Mesendoderm (in vitro differentiated cells): Measurements from ENCODE around the gene TBC1D10B.

ENCODE experiments used
- DNase-seq: peaks from one replicate; pipeline ENCODE4 v3.0.0; 2013
- H2AK5ac ChIP-seq: 2 replicates; pipeline ENCODE4 v1.6.1; 2013; ENCODE audit warnings: low read length, inconsistent platforms
- H2BK120ac ChIP-seq: 2 replicates; pipeline ENCODE4 v1.6.1; 2013; ENCODE audit warnings: low read depth, mild to moderate bottlenecking, low read length, moderate library complexity, mixed read lengths
- H2BK15ac ChIP-seq: replicated peaks from 2 replicates; pipeline ENCODE4 v1.6.1; 2013; ENCODE audit warnings: low read depth, mild to moderate bottlenecking, moderate library complexity
- H2BK5ac ChIP-seq: 2 replicates; pipeline ENCODE4 v1.6.1; 2013; ENCODE audit warnings: low read length, inconsistent platforms
- H3K18ac ChIP-seq: 2 replicates; pipeline ENCODE4 v1.6.1; 2013; ENCODE audit warnings: mild to moderate bottlenecking, low read length, mixed read lengths
- H3K23ac ChIP-seq: one replicate; pipeline ENCODE4 v1.6.1; 2013; ENCODE audit warnings: low read length
- H3K27ac ChIP-seq: 2 replicates; pipeline ENCODE4 v1.5.1; 2013; ENCODE audit warnings: low read depth, mild to moderate bottlenecking, inconsistent platforms, low read length, moderate library complexity
- H3K27me3 ChIP-seq: 2 replicates; pipeline ENCODE4 v1.6.1; 2013; ENCODE audit warnings: low read length, control low read depth, mild to moderate bottlenecking, inconsistent platforms; ENCODE audit not compliant: insufficient read depth, poor library complexity
- H3K36me3 ChIP-seq: 2 replicates; pipeline ENCODE4 v1.6.1; 2013; ENCODE audit warnings: low read length, inconsistent platforms; ENCODE audit not compliant: control insufficient read depth, insufficient read depth
- H3K4ac ChIP-seq: one replicate; pipeline ENCODE4 v1.6.1; 2013; ENCODE audit warnings: low read depth, mild to moderate bottlenecking, low read length, moderate library complexity
- H3K4me1 ChIP-seq: 2 replicates; pipeline ENCODE4 v1.6.1; 2013; ENCODE audit warnings: low read depth, low read length, inconsistent platforms; ENCODE audit not compliant: control insufficient read depth
- H3K4me2 ChIP-seq: 2 replicates; pipeline ENCODE4 v1.6.1; 2013; ENCODE audit warnings: low read length
- H3K4me3 ChIP-seq: 2 replicates; pipeline ENCODE4 v1.5.1; 2013; ENCODE audit warnings: mild to moderate bottlenecking, low read length
- H3K56ac ChIP-seq: one replicate; pipeline ENCODE4 v1.6.1; 2013; ENCODE audit warnings: low read length
- H3K79me1 ChIP-seq: 2 replicates; pipeline ENCODE4 v1.6.1; 2013; ENCODE audit warnings: low read length, inconsistent platforms
- H3K79me2 ChIP-seq: 2 replicates; pipeline ENCODE4 v1.6.1; 2013; ENCODE audit warnings: mild to moderate bottlenecking, low read length; ENCODE audit not compliant: control insufficient read depth, insufficient read depth
- H3K9ac ChIP-seq: 2 replicates; pipeline ENCODE4 v1.6.1; 2013; ENCODE audit warnings: low read length, inconsistent platforms
- H4K5ac ChIP-seq: one replicate; pipeline ENCODE4 v1.6.1; 2013; ENCODE audit warnings: low read length
- H4K8ac ChIP-seq: one replicate; pipeline ENCODE4 v1.6.1; 2013; ENCODE audit warnings: low read depth, mild to moderate bottlenecking, control low read depth, low read length, moderate library complexity
- WGBS: extraction: QIAGEN DNeasy Blood & Tissue Kit; methylation state at CpG from one replicate; pipeline ENCODE4 v1.1.7; 2013; ENCODE audit warnings: low lambda C conversion rate, missing lambda C conversion rate; ENCODE audit not compliant: insufficient coverage; ENCODE audit errors: extremely low coverage; 5-methylcytosine and 5-hydroxymethylcytosine counted together

TBC1D10B gene

DNA sequence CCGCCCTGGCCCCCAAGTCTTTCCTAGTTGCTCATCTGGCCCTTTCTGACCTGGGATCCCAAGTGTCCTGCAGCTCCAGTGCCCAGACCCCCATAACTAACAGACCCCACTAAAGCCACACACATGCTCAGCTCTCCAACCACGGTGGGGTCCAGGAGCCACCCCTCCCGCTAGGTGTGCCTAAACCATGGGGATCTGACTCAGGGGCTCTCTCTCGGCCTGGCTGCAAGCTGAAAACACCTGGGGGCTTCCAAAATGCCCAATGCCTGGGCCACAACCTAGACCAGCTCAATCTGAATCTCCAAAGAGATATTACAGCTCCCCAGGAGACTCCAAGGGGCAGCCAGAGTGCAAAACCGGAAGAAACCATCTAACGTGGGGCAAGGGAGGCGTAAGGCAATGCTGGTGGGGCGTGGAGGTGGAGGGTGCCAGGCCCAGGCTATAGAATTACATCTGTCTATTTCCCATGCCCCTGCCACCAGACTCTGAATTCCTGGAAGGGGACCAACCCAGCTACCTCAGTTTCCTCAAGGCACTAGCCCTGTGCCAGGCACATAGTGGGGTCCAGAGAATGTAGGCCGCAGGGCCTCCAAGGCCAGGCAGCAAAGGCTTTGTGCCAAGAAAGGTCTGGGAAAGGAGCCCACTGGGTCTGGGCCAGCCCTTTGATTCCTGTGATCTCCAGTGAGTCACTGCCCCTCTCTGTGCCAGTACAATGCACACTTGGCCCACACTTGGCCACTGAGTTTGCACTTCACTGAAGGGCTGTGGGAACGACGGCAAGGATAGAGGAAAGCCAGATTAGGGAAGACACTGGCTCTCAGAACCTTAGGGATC lies 18.5 kb downstream of the TBC1D10B start:
- Histone ChIP-seq H2BK15ac (no peak overlapping the region), H3K79me1 (peaks cover 15% of the 10 kb centered on the region), H2BK5ac (no peak overlapping the region), H2BK120ac (no peak overlapping the region), H3K56ac (no peak overlapping the region), H4K8ac (no peak overlapping the region), H3K18ac (no peak overlapping the region), H4K5ac (no peak overlapping the region), H3K4me2 (no peak overlapping the region), H3K79me2 (peaks cover 15% of the 10 kb centered on the region), H3K9ac (no peak overlapping the region), H3K4me1 (peaks cover 2% of the 10 kb centered on the region), H3K27ac (no peak overlapping the region), H2AK5ac (no peak overlapping the region), H3K4ac (no peak overlapping the region), H3K36me3 (peaks cover 8% of the 10 kb centered on the region), H3K23ac (no peak overlapping the region), H3K4me3 (no peak overlapping the region), H3K27me3 (no peaks in the 10 kb centered on the region)
- no CpG with 5 or more reads among the region's 11 CpGs for WGBS
- no peak for DNase-seq

GRCh38 chr16:30351001-30351441 lies 19.3 kb downstream of the TBC1D10B start:
- H3K56ac ChIP-seq, result no peak overlapping the region
- peaks cover 15% of the 10 kb centered on the region for H3K79me2 ChIP-seq
- H3K4me3 ChIP-seq, result no peak overlapping the region
- H2BK5ac ChIP-seq, result no peak overlapping the region
- no peak overlapping the region for H2AK5ac ChIP-seq
- H3K27me3 ChIP-seq, result no peaks in the 10 kb centered on the region
- peaks cover 15% of the 10 kb centered on the region for H3K79me1 ChIP-seq
- no peak overlapping the region for H3K27ac ChIP-seq
- no peak for DNase-seq
- no peak overlapping the region for H3K4me2 ChIP-seq
- no peak overlapping the region for H2BK120ac ChIP-seq
- H3K36me3 ChIP-seq, result peaks cover 8% of the 10 kb centered on the region
- H3K23ac ChIP-seq, result no peak overlapping the region
- no peak overlapping the region for H2BK15ac ChIP-seq
- WGBS, result no CpG with 5 or more reads among the region's 15 CpGs
- no peak overlapping the region for H3K4ac ChIP-seq
- peaks cover under 1% of the 10 kb centered on the region for H3K4me1 ChIP-seq
- no peak overlapping the region for H4K5ac ChIP-seq
- H3K18ac ChIP-seq, result no peak overlapping the region
- H4K8ac ChIP-seq, result no peak overlapping the region
- no peak overlapping the region for H3K9ac ChIP-seq

DNA sequence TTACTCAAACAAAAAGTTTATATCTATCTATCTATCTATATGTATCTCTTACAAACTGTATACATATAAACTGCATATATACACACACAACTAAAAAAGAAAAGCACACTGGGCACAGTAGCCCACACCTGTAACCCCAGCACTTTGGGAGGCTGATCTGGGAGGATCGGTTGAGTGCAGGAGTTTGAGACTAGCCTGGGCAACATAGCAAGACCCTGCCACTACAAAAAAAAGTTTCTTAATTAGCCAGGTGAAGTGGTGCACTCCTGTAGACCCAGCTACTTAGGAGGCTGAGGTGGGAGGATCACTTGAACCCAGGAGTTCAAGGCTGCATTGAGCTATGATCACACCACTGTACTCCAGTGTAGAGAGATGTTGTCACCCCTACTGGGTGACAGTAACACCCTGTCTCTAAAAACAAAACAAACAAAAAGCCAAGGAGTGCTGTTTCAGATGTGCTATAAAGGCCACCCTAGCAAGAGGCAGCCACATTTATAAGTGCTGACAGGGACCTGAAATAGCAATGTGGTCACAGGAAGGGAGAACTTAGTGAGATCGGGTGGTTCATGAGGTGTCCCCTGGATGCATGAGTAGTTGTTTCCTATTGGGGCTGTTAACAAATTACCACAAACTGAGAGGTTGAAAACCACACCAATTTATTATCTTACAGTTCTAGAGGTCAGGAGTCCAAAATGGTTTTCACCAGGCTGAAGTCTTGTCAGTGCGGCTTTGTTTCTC lies 20.0 kb downstream of the TBC1D10B start:
- DNase-seq, result no peak
- H3K18ac ChIP-seq, result no peak overlapping the region
- peaks cover 15% of the 10 kb centered on the region for H3K79me2 ChIP-seq
- peaks cover 8% of the 10 kb centered on the region for H3K36me3 ChIP-seq
- no CpG with 5 or more reads among the region's 3 CpGs for WGBS
- H3K4me3 ChIP-seq, result no peak overlapping the region
- no peaks in the 10 kb centered on the region for H3K4me1 ChIP-seq
- H2BK5ac ChIP-seq, result no peak overlapping the region
- no peaks in the 10 kb centered on the region for H3K27me3 ChIP-seq
- H2BK120ac ChIP-seq, result no peak overlapping the region
- H4K5ac ChIP-seq, result no peak overlapping the region
- peaks cover 15% of the 10 kb centered on the region for H3K79me1 ChIP-seq
- H3K27ac ChIP-seq, result no peak overlapping the region
- no peak overlapping the region for H3K4ac ChIP-seq
- no peak overlapping the region for H3K4me2 ChIP-seq
- no peak overlapping the region for H3K23ac ChIP-seq
- H3K9ac ChIP-seq, result no peak overlapping the region
- no peak overlapping the region for H4K8ac ChIP-seq
- no peak overlapping the region for H2BK15ac ChIP-seq
- H3K56ac ChIP-seq, result no peak overlapping the region
- no peak overlapping the region for H2AK5ac ChIP-seq

- Histone ChIP-seq H3K27ac (no peak overlapping the region), H3K4ac (no peak overlapping the region), H2BK5ac (no peak overlapping the region), H4K5ac (no peak overlapping the region), H3K27me3 (no peaks in the 10 kb centered on the region), H2AK5ac (no peak overlapping the region), H3K4me1 (no peaks in the 10 kb centered on the region), H3K79me2 (peaks cover 12% of the 10 kb centered on the region), H3K4me3 (no peak overlapping the region), H3K36me3 (peaks cover 8% of the 10 kb centered on the region), H3K4me2 (no peak overlapping the region), H2BK120ac (no peak overlapping the region), H3K18ac (no peak overlapping the region), H3K23ac (no peak overlapping the region), H2BK15ac (no peak overlapping the region), H3K79me1 (peaks cover 15% of the 10 kb centered on the region), H3K9ac (no peak overlapping the region), H3K56ac (no peak overlapping the region), H4K8ac (no peak overlapping the region)
- no peak for DNase-seq
- WGBS, result no CpG with 5 or more reads among the region's 3 CpGs
Measured at GRCh38 chr16:30349675-30350074, 20.6 kb downstream of the TBC1D10B start.

DNA sequence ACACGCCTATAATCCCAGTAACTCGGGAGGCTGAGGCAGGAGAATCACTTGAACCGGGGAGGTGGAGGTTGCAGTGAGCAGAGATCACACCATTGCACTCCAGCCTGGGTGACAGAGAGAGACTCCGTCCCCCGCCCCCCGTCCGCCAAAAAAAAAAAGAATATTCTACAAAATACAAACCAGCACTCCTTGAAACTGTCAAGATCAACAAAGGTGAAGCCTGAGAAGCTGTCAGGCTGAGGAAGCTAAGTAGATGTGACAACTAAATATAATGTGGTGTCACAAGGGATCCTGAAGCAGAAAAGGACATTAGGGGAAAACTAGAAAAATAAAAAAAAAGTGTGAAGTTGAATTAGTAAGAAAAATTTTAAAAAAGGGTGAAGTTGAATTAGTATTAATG lies 21.4 kb downstream of the TBC1D10B start:
- Histone ChIP-seq H4K8ac (no peak overlapping the region), H3K27me3 (no peaks in the 10 kb centered on the region), H2AK5ac (no peak overlapping the region), H3K36me3 (peaks cover 8% of the 10 kb centered on the region), H2BK120ac (no peak overlapping the region), H2BK5ac (no peak overlapping the region), H3K4ac (no peak overlapping the region), H3K4me1 (no peaks in the 10 kb centered on the region), H3K79me1 (peaks cover 9% of the 10 kb centered on the region), H3K4me2 (no peak overlapping the region), H3K56ac (no peak overlapping the region), H3K79me2 (peaks cover 4% of the 10 kb centered on the region), H2BK15ac (no peak overlapping the region), H3K18ac (no peak overlapping the region), H3K27ac (no peak overlapping the region), H3K9ac (no peak overlapping the region), H4K5ac (no peak overlapping the region), H3K23ac (no peak overlapping the region), H3K4me3 (no peak overlapping the region)
- WGBS, result no CpG with 5 or more reads among the region's 7 CpGs
- no peak for DNase-seq
